ENCODE measurements around the gene MCF2L. TPM values are rescaled to one million over a fixed set of nuclear protein-coding genes. Genes with fewer than 3 reads are reported as not detected.
"Not testable (repeated sequence)": the region's sequence is repeated elsewhere in the genome, so short reads cannot be mapped to it uniquely, and the experiment has no call there.

MCF2L gene
- total and polyA plus RNA-seq, 7 donors: 9.1 to 40.5 (median 20.3) TPM

GRCh38 chr13:113077566-113077952 lies 108.5 kb downstream of the MCF2L start:
- TF ChIP-seq CTCF (IDR thresholded peaks at IDR 0.05): no peak
- peaks cover 0 to 23% (median 7%) of the 10 kb centered on the region in 3 donors for H3K27me3 ChIP-seq (ENCODE audit: insufficient read depth in 3 of 3, low read length in 2 of 3)
- intact Hi-C loops (cut with DNase I): no loop called here
- H3K36me3 ChIP-seq (ENCODE audit: insufficient read depth in 1 of 2, low read depth in 1 of 2): peaks cover 0 to 18% of the 10 kb centered on the region in 2 donors
- no peak overlapping the region for H3K4me3 ChIP-seq
- no peaks in the 10 kb centered on the region for H3K4me1 ChIP-seq
- no peak overlapping the region for H3K27ac ChIP-seq
- DNase-seq: peak in 1 of 2 donors; percentile 41
- H3K9me3 ChIP-seq: no peaks in the 10 kb centered on the region
- 86 to 94% (median 90%) methylated on average over 19 to 20 of the region's 20 CpGs for WGBS, 3 donors
- no peak for ATAC-seq

- no peak for TF ChIP-seq CTCF (IDR thresholded peaks at IDR 0.05)
- H3K4me3 ChIP-seq: no peak overlapping the region
- DNase-seq: peak in 1 of 2 donors; percentile 41
- no peaks in the 10 kb centered on the region for H3K4me1 ChIP-seq
- H3K9me3 ChIP-seq: no peaks in the 10 kb centered on the region
- peaks cover 0 to 18% of the 10 kb centered on the region in 2 donors for H3K36me3 ChIP-seq (ENCODE audit: insufficient read depth in 1 of 2, low read depth in 1 of 2)
- WGBS, 3 donors: 70 to 79% (median 72%) methylated on average over 42 of the region's 42 CpGs
- no peak for ATAC-seq
- no peak overlapping the region for H3K27ac ChIP-seq
- peaks cover 0 to 23% (median 7%) of the 10 kb centered on the region in 3 donors for H3K27me3 ChIP-seq (ENCODE audit: insufficient read depth in 3 of 3, low read length in 2 of 3)
- intact Hi-C loops (cut with DNase I): no loop called here
Measured at GRCh38 chr13:113077953-113078901, 109.2 kb downstream of the MCF2L start.

GRCh38 chr13:113078902-113079780 lies 110.1 kb downstream of the MCF2L start:
- no peak overlapping the region for H3K4me3 ChIP-seq
- intact Hi-C loops (cut with DNase I): no loop called here
- ATAC-seq: no peak
- no peak overlapping the region for H3K27ac ChIP-seq
- H3K36me3 ChIP-seq (ENCODE audit: insufficient read depth in 1 of 2, low read depth in 1 of 2): peaks cover 0 to 18% of the 10 kb centered on the region in 2 donors
- DNase-seq: peak in 1 of 2 donors; percentile 29
- H3K9me3 ChIP-seq: no peaks in the 10 kb centered on the region
- TF ChIP-seq CTCF (IDR thresholded peaks at IDR 0.05): no peak
- H3K4me1 ChIP-seq: no peaks in the 10 kb centered on the region
- peaks cover 0 to 23% (median 7%) of the 10 kb centered on the region in 3 donors for H3K27me3 ChIP-seq (ENCODE audit: insufficient read depth in 3 of 3, low read length in 2 of 3)
- WGBS, 3 donors: 25 to 41% (median 25%) methylated on average over 24 to 27 of the region's 27 CpGs

- H3K4me3 ChIP-seq, H3K4me1 ChIP-seq, H3K27ac ChIP-seq, DNase-seq, H3K9me3 ChIP-seq, ATAC-seq: not testable (repeated sequence)
- intact Hi-C loops (cut with DNase I): loop anchor here in 1 of 2 donors (5.0 kb wide), 1 partner anchor 47 kb away; no protein-coding TSS in a partner anchor
- Histone ChIP-seq H3K27me3 (ENCODE audit: insufficient read depth in 3 of 3, low read length in 2 of 3) (peaks cover 0 to 23% (median 7%) of the 10 kb centered on the region in 3 donors), H3K36me3 (ENCODE audit: insufficient read depth in 1 of 2, low read depth in 1 of 2) (peaks cover 0 to 14% of the 10 kb centered on the region in 2 donors)
- 44 to 60% (median 58%) methylated on average over 6 to 7 of the region's 9 CpGs for WGBS, 3 donors
Measured at GRCh38 chr13:113079781-113080080, 110.7 kb downstream of the MCF2L start.

Data from psoas muscle (tissue), 8 donors.